ENCODE results near the gene GPBP1L1.

- TF ChIP-seq, protein P1, sequence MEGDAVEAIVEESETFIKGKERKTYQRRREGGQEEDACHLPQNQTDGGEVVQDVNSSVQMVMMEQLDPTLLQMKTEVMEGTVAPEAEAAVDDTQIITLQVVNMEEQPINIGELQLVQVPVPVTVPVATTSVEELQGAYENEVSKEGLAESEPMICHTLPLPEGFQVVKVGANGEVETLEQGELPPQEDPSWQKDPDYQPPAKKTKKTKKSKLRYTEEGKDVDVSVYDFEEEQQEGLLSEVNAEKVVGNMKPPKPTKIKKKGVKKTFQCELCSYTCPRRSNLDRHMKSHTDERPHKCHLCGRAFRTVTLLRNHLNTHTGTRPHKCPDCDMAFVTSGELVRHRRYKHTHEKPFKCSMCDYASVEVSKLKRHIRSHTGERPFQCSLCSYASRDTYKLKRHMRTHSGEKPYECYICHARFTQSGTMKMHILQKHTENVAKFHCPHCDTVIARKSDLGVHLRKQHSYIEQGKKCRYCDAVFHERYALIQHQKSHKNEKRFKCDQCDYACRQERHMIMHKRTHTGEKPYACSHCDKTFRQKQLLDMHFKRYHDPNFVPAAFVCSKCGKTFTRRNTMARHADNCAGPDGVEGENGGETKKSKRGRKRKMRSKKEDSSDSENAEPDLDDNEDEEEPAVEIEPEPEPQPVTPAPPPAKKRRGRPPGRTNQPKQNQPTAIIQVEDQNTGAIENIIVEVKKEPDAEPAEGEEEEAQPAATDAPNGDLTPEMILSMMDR (conservative IDR thresholded peaks at IDR 0.05; ENCODE audit: low read depth, low read length), result no peak
- TF ChIP-seq POLR2A (IDR thresholded peaks at IDR 0.05; ENCODE audit: low read depth, low read length) (no peak), RAD21 (IDR thresholded peaks at IDR 0.05; ENCODE audit: low read length) (no peak)
Measured at GRCh38 chr1:45610589-45611226, 75.6 kb downstream of the GPBP1L1 start.
